Measurements from ENCODE around the gene C17orf100. TPM values are rescaled to one million over a fixed set of nuclear protein-coding genes. Genes with fewer than 3 reads are reported as not detected.
"Not testable (repeated sequence)": the region's sequence is repeated elsewhere in the genome, so short reads cannot be mapped to it uniquely, and the experiment has no call there.

The C17orf100 gene
- polyA plus RNA-seq, 1 donor (not counting 4 experiments of a cell fraction or from before 2014, with no cell fraction given) = 0.49 TPM

DNA sequence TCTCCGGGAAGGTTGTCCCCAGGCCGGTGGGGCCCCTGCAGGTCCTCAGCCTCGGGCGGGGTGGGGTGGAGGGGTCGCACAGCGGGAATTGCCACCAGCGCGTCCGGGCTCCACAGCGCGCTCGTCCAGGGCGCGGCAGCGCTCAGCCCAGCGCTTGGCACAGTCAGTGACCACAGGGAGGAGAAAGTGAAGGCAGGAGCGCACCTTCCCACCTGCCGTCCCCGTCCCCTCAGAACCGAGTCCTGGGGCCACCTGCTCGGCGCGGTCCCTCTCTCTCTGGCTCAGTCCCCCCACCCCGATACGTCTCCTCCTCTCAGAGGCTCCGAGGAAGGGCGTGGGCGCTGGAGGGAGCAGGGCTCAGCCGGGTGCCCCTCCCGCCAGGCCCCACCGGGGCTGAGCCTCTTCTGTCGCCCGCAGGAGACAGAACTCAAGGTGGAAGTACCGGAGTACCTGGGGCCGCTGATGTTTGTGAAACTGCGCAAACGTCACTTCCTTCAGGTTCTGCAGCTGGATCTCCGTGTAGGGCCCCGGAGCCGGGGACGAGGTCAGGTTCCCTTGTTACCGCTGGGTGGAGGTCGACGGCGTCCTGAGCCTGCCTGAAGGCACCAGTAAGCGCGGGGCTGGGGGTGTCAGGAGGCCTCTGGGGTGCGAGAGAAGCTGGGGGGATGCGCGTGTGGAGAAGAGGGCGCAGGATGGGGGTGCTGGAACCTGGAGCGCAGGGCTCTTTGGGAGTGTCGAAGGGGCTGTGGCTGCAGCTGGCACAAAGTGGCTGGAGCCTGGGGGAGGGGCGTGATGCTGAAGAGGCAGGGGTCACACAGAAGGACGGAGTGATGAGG is 5.5 kb downstream of the C17orf100 start:
- Histone ChIP-seq H3K9ac (ENCODE audit: control insufficient read depth, extremely low read depth, insufficient read depth, low read length) (peak overlapping the region; percentile 44), H3K4me1 (ENCODE audit: control insufficient read depth, extremely low read depth, insufficient read depth, low read length) (peaks cover 39% of the 10 kb centered on the region), H3K4me3 (ENCODE audit: control insufficient read depth in 2 of 3, extremely low read depth in 1 of 3, insufficient read depth in 2 of 3, low read depth in 1 of 3, low read length in 3 of 3) (peak overlapping the region; percentile 45 to 60 (median 49)), H3K4me2 (ENCODE audit: control insufficient read depth, extremely low read depth, insufficient read depth, low read depth, low read length) (peak overlapping the region; percentile 70), H2AFZ (ENCODE audit: control insufficient read depth, low read length) (peak overlapping the region; percentile 51)
- H3K9me3 ChIP-seq (ENCODE audit: control insufficient read depth, low read depth, low read length); dilution Hi-C loops (cut with MboI; ENCODE audit: extremely low pct_ligation_motif_present, low sequenced_read_pairs); H3K36me3 ChIP-seq (ENCODE audit: control insufficient read depth in 2 of 2, extremely low read depth in 1 of 2, insufficient read depth in 2 of 2, low read length in 2 of 2); H4K20me1 ChIP-seq (ENCODE audit: control insufficient read depth, extremely low read depth, insufficient read depth, low read length); H3K9me1 ChIP-seq (ENCODE audit: control insufficient read depth, extremely low read depth, insufficient read depth, low read length); H3K27me3 ChIP-seq (ENCODE audit: control insufficient read depth, extremely low read depth, insufficient read depth, low read length); H3K27ac ChIP-seq (ENCODE audit: control insufficient read depth, insufficient read depth, low read length); H3K79me2 ChIP-seq (ENCODE audit: control insufficient read depth, insufficient read depth, low read length); FAIRE-seq; DNase-seq (ENCODE audit: low read depth, low spot score): not testable (repeated sequence)

DNA sequence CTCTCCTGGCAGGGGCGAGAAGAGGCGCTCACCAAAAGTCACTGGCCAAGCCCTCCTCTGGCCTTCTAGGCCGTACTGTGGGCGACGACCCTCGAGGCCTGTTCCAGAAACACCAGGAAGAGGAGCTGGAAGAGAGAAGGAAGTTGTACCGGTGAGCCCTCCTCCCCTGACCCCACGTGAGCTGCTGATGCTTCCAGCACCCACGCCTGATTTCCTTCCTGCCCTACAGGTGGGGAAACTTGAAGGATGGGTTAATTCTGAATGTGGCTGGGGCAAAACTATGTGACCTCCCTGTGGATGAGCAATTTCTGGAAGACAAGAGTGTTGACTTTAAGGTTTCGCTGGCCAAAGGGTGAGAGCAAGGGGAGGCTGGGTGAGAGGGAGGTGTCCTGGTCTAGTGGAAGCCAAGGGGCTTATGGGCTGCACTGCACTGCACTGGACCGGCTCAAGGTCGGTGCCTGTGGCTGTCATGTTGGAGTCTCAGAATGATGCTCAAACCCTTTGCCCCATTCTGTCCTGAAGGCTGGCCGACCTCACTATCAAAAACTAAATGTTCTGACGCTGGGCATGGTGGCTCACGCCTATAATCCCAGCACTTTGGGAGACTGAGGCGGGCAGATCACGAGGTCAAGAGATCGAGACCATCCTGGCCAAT is 6.2 kb downstream of the C17orf100 start:
- TF ChIP-seq EZH2 (IDR thresholded peaks at IDR 0.05; ENCODE audit: low read length) = no peak
- TF ChIP-seq, protein P1, sequence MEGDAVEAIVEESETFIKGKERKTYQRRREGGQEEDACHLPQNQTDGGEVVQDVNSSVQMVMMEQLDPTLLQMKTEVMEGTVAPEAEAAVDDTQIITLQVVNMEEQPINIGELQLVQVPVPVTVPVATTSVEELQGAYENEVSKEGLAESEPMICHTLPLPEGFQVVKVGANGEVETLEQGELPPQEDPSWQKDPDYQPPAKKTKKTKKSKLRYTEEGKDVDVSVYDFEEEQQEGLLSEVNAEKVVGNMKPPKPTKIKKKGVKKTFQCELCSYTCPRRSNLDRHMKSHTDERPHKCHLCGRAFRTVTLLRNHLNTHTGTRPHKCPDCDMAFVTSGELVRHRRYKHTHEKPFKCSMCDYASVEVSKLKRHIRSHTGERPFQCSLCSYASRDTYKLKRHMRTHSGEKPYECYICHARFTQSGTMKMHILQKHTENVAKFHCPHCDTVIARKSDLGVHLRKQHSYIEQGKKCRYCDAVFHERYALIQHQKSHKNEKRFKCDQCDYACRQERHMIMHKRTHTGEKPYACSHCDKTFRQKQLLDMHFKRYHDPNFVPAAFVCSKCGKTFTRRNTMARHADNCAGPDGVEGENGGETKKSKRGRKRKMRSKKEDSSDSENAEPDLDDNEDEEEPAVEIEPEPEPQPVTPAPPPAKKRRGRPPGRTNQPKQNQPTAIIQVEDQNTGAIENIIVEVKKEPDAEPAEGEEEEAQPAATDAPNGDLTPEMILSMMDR (optimal IDR thresholded peaks at IDR 0.05 in 1 of 3, IDR thresholded peaks at IDR 0.05 in 1 of 3, conservative IDR thresholded peaks at IDR 0.05 in 1 of 3; ENCODE audit: extremely low read depth in 1 of 3, insufficient read depth in 2 of 3, low read length in 3 of 3) = no peak
- DNase-seq (ENCODE audit: low read depth, low spot score) (no peak), FAIRE-seq (no peak)
- dilution Hi-C loops (cut with MboI; ENCODE audit: extremely low pct_ligation_motif_present, low sequenced_read_pairs) = no loop called here
- no peak overlapping the region for H3K27ac ChIP-seq (ENCODE audit: control insufficient read depth, insufficient read depth, low read length)
- H3K4me2 ChIP-seq (ENCODE audit: control insufficient read depth, extremely low read depth, insufficient read depth, low read depth, low read length) = peak overlapping the region; percentile 70
- H2AFZ ChIP-seq (ENCODE audit: control insufficient read depth, low read length) = peak overlapping the region; percentile 51
- H4K20me1 ChIP-seq (ENCODE audit: control insufficient read depth, extremely low read depth, insufficient read depth, low read length) = no peaks in the 10 kb centered on the region
- H3K9me1 ChIP-seq (ENCODE audit: control insufficient read depth, extremely low read depth, insufficient read depth, low read length) = no peaks in the 10 kb centered on the region
- peaks cover 32% of the 10 kb centered on the region for H3K4me1 ChIP-seq (ENCODE audit: control insufficient read depth, extremely low read depth, insufficient read depth, low read length)
- peak overlapping the region in 2 of 3 experiments; percentile 45 to 60 for H3K4me3 ChIP-seq (ENCODE audit: control insufficient read depth in 2 of 3, extremely low read depth in 1 of 3, insufficient read depth in 2 of 3, low read depth in 1 of 3, low read length in 3 of 3)
- H3K27me3 ChIP-seq (ENCODE audit: control insufficient read depth, extremely low read depth, insufficient read depth, low read length) = no peaks in the 10 kb centered on the region
- no peaks in the 10 kb centered on the region for H3K9me3 ChIP-seq (ENCODE audit: control insufficient read depth, low read depth, low read length)
- H3K36me3 ChIP-seq (ENCODE audit: control insufficient read depth in 2 of 2, extremely low read depth in 1 of 2, insufficient read depth in 2 of 2, low read length in 2 of 2) = no peaks in the 10 kb centered on the region
- H3K79me2 ChIP-seq (ENCODE audit: control insufficient read depth, insufficient read depth, low read length) = no peaks in the 10 kb centered on the region
- peak overlapping the region; percentile 44 for H3K9ac ChIP-seq (ENCODE audit: control insufficient read depth, extremely low read depth, insufficient read depth, low read length)

DNA sequence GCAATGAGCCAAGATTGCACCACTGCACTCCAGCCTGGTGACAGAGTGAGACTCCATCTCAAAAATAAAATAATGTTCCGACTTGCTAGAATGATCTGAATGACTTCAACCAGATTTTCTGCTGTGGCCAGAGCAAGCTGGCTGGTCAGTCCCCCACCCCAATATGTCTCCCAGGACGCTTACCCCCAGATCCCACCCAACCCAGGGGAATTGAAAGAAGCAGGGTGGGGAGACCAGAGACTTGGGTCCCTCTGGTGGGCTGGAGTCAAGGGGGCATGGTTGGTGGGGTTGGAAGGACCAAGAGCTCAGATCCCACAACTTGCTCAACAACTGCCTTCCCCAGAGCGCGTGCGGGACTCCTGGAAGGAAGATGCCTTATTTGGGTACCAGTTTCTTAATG is 6.8 kb downstream of the C17orf100 start:
- DNase-seq (ENCODE audit: low read depth, low spot score); H3K4me2 ChIP-seq (ENCODE audit: control insufficient read depth, extremely low read depth, insufficient read depth, low read depth, low read length); H3K4me3 ChIP-seq (ENCODE audit: control insufficient read depth in 2 of 3, extremely low read depth in 1 of 3, insufficient read depth in 2 of 3, low read depth in 1 of 3, low read length in 3 of 3); H3K9ac ChIP-seq (ENCODE audit: control insufficient read depth, extremely low read depth, insufficient read depth, low read length); H2AFZ ChIP-seq (ENCODE audit: control insufficient read depth, low read length); H4K20me1 ChIP-seq (ENCODE audit: control insufficient read depth, extremely low read depth, insufficient read depth, low read length); H3K9me3 ChIP-seq (ENCODE audit: control insufficient read depth, low read depth, low read length); H3K9me1 ChIP-seq (ENCODE audit: control insufficient read depth, extremely low read depth, insufficient read depth, low read length); H3K79me2 ChIP-seq (ENCODE audit: control insufficient read depth, insufficient read depth, low read length); FAIRE-seq; H3K27ac ChIP-seq (ENCODE audit: control insufficient read depth, insufficient read depth, low read length); H3K27me3 ChIP-seq (ENCODE audit: control insufficient read depth, extremely low read depth, insufficient read depth, low read length); H3K36me3 ChIP-seq (ENCODE audit: control insufficient read depth in 2 of 2, extremely low read depth in 1 of 2, insufficient read depth in 2 of 2, low read length in 2 of 2); dilution Hi-C loops (cut with MboI; ENCODE audit: extremely low pct_ligation_motif_present, low sequenced_read_pairs): not testable (repeated sequence)
- peaks cover 26% of the 10 kb centered on the region for H3K4me1 ChIP-seq (ENCODE audit: control insufficient read depth, extremely low read depth, insufficient read depth, low read length)

All from keratinocyte (primary cell).